ENCODE measurements around the gene GPR101. TPM values are rescaled to one million over a fixed set of nuclear protein-coding genes. Genes with fewer than 3 reads are reported as not detected.

GPR101 gene
- total RNA-seq, 1 experiment from 2014 or later, result not detected

GRCh38 chrX:137052643-137053235 lies 18.9 kb upstream of the GPR101 start:
- Mint-ChIP-seq H3K27me3 (ENCODE audit: low read depth) (peaks cover 79% of the 10 kb centered on the region), H3K4me1 (no peaks in the 10 kb centered on the region), H3K27ac (no peak overlapping the region), H3K9me3 (peaks cover 62 to 77% of the 10 kb centered on the region in 2 experiments), H3K4me3 (peak overlapping the region; percentile 57 to 80), H3K36me3 (ENCODE audit: insufficient read depth in 1 of 3, low read depth in 3 of 3) (peaks cover 0 to 2% (median 0%) of the 10 kb centered on the region in 3 experiments; a peak in 1 of 7 replicates)
- Histone ChIP-seq H3K14ac (ENCODE audit: insufficient read depth, low read length) (no peak overlapping the region), H4K20me1 (ENCODE audit: control insufficient read depth, insufficient read depth, insufficient read length) (no peaks in the 10 kb centered on the region), H3T11ph (ENCODE audit: low read length) (no peak overlapping the region), H2BK12ac (ENCODE audit: insufficient read length, low read depth, low read length) (no peak overlapping the region), H2AFZ (ENCODE audit: low read length) (no peak overlapping the region), H3K56ac (ENCODE audit: insufficient read length, low read depth, low read length) (no peak overlapping the region), H3K4ac (ENCODE audit: low read depth, low read length) (no peak overlapping the region), H2BK15ac (ENCODE audit: low read depth, low read length) (no peak overlapping the region), H4K5ac (ENCODE audit: insufficient read length, low read depth, low read length) (no peak overlapping the region), H3K27me3 (ENCODE audit: insufficient read depth, low read length) (peaks cover 9% of the 10 kb centered on the region; the same call in 1 of the 2 replicates), H3K9me3 (ENCODE audit: control insufficient read depth, low read depth, low read length) (peaks cover 18% of the 10 kb centered on the region), H2AK5ac (ENCODE audit: insufficient read length, low read length) (no peak overlapping the region), H2BK20ac (ENCODE audit: low read depth, low read length, poor library complexity, severe bottlenecking) (no peak overlapping the region), H3K4me2 (ENCODE audit: insufficient read depth, insufficient read length, low read length) (peak overlapping the region; percentile 59), H3K27ac (ENCODE audit: insufficient read length, low read depth, low read length) (no peak overlapping the region), H2BK120ac (ENCODE audit: low read depth, low read length, poor library complexity, severe bottlenecking) (no peak overlapping the region), H3K23me2 (ENCODE audit: insufficient read length, low read depth, low read length, poor library complexity, severe bottlenecking) (no peaks in the 10 kb centered on the region), H4K91ac (ENCODE audit: insufficient read length, low read depth, low read length) (no peak overlapping the region), H2BK5ac (ENCODE audit: insufficient read length, low read length) (no peak overlapping the region), H3K4me1 (ENCODE audit: insufficient read depth, low read length) (no peaks in the 10 kb centered on the region; the same call in 1 of the 2 replicates), H3K79me2 (ENCODE audit: insufficient read depth, low read length) (no peaks in the 10 kb centered on the region), H4K8ac (replicated peaks; ENCODE audit: insufficient read length, low read depth, low read length) (no peak overlapping the region), H3K23ac (ENCODE audit: insufficient read length, low read depth, low read length) (no peak overlapping the region), H3K9ac (ENCODE audit: extremely low read depth, insufficient read length, low read length) (no peak overlapping the region), H3K79me1 (ENCODE audit: insufficient read depth, low read depth, low read length, poor library complexity, severe bottlenecking) (no peaks in the 10 kb centered on the region), H3K18ac (ENCODE audit: insufficient read length, low read depth, low read length) (no peak overlapping the region)
- peak; percentile 12; the same call in 1 of the 3 replicates for TF ChIP-seq CTCF (conservative IDR thresholded peaks at IDR 0.05)
- DNase-seq, result peak; percentile 34
- WGBS (ENCODE audit: extremely low coverage, insufficient read length, low lambda C conversion rate), result no CpG with 5 or more reads among the region's 37 CpGs

Measured in H9 (cell line).